ENCODE results near the gene ABCF2.

The ABCF2 gene

DNA sequence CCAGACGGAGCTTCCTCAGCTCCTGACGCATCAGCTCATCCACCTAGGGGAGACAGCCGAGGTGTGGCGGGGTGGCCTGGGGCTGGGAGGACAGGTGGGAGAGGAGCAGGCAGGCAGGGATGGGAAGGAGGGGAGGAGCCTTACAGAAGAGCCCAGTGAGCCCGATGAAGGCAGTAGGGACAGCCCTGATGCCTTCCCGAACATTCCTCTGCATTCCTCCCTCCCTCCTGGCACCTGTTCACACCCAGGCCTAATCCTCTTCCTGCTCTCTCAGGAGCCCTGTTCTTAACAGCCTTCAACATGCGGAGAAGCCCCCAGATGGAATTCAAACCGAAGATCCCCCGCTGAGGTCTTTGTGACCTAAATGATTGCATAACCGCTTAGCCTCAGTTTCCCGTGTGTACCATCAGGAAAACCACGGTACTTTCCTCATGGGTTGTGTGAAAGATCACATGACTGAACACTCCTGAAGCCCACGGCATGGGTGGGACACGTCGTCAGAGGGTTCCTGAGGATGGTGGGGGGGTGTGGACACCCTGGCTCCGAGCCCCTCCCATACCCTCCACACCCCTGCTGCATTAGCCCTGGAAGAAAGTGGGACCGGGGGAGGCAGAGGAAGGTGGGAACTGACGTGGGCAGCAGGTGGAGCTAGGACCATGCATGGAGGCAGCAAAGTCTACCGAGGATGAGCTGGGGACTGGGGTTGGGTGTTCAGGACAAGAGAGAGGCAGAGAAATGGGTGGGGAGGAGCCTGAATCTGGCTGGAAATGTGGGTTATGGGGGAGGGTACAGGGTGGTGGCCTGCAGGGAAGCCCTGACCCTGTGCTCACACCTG, 31.2 kb downstream of the ABCF2 start:
- DNase-seq (ENCODE audit: low spot score), result no peak

GRCh38 chr7:151194188-151194587, 32.8 kb downstream of the ABCF2 start:
- DNase-seq (ENCODE audit: low spot score), result no peak

GRCh38 chr7:151193203-151193978, 33.6 kb downstream of the ABCF2 start:
- no peak for DNase-seq (ENCODE audit: low spot score)

DNA sequence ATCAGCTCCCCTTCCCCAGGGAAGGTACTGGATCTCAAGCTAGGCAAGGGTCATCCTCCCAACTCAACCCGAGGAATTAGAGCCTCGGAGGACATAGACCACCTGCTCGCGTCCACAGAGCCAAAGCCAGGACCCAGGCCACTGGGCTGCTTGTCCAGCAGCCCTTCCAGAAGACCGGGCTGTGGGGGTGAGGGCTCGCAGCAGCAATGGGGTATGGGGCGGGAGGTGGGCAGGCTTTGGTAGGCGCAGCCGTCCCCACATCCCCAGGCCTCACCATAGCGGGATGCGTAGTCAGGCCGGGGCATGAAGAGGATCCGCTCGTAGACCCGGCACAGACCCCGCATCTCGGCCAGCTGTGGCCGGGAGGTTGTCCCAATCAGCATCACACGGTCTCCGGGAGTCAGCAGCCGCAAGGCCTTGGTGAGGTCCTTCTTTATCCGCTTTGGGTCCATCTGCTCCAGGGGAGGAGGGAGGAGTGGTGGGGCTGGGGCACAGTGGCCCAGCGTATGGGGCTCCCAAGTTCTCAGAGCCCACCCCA, 34.9 kb downstream of the ABCF2 start:
- no peak for DNase-seq (ENCODE audit: low spot score)

DNA sequence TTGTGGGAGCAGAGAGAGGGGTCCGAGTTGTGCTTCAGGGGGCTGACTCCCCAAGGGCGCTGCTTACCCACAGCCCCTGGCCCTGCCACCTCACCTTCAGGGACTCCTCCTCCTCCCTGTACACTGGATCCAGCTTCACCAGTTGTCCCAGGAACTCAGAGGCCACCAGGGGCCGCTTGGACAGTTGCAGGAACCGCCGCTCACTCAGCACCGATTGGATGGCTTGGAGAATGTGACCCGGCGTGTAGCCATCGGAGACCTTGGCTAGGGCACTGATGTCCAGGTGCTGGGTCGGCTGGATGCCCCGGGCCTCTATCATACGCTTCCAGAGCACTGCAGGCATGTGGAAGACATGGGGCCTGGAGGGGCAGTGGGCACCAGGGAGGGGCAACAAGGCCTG, 35.5 kb downstream of the ABCF2 start:
- no peak for DNase-seq (ENCODE audit: low spot score)

GRCh38 chr7:151189038-151189437, 38.0 kb downstream of the ABCF2 start:
- no peak for DNase-seq (ENCODE audit: low spot score)

DNA sequence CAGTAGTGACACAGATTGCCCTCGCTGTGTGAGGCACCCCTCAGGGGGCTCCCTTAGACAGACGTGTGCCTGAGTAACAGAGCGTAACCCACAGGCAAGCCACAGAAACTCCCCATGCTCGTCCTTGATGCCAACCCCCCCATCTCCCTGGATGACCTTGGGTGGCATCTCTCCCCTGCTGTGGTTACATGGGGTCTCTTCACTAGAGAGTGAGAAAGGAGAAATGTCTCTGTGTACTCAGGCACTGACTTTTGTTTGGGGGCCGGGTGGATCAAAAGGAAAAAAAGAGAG, 38.8 kb downstream of the ABCF2 start:
- no peak for DNase-seq (ENCODE audit: low spot score)

GRCh38 chr7:151187409-151188251, 39.4 kb downstream of the ABCF2 start:
- no peak for DNase-seq (ENCODE audit: low spot score)

GRCh38 chr7:151186640-151187408, 40.2 kb downstream of the ABCF2 start, which contains the start of gene ASB10:
TSS of gene ASB10 (minus strand) at chr7:151187250. CDS start at chr7:151187130, 120 bp downstream.
- no peak for DNase-seq (ENCODE audit: low spot score)

GRCh38 chr7:151185762-151186639, 41.0 kb downstream of the ABCF2 start:
- no peak for DNase-seq (ENCODE audit: low spot score)

- DNase-seq (ENCODE audit: low spot score), result no peak
These were observed 46.0 kb downstream of the ABCF2 start for GRCh38 chr7:151181011-151181431.

DNA sequence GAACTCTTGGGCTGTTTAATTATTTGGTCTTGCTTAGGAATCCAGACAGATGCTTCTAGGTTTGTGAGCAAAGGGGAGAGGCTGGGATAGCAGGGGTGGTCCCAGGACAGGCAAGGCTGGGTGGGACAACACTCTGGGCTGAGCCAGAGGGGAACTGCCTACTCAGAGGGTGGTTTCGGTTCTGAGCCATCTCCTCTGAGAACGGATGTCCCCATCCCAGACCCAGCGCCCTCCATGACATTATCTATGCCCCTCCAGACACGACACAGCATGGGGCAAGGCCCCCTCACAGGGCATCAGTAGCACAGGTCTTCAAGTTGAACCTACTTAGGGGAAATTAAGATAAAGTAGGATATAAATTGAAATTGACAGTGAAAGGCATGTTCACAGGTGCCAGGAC, 47.1 kb downstream of the ABCF2 start:
- DNase-seq (ENCODE audit: low spot score), result no peak

- no peak for DNase-seq (ENCODE audit: low spot score)
These were observed 47.6 kb downstream of the ABCF2 start for GRCh38 chr7:151179287-151179860.

GRCh38 chr7:151178831-151179230, 48.2 kb downstream of the ABCF2 start:
- DNase-seq (ENCODE audit: low spot score), result no peak

DNA sequence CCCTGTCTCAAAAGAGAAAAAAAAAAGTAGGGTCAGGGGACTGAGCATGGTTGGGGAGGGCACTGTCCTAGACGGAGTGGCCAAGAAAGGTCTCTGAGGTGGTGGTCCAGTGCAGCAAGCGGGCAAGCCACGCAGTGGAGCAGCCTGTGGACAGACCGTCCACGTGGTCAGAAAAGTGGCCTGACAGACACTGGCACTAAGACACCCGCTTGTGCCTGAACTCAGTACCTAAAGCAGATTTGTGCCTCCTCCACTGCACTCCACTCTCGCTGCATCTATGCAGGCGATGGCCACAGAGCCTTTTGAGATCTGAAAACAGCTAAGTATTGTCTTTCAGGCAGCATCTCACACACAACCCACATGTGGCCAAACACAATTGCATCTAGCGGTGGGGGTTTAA, 48.8 kb downstream of the ABCF2 start:
- peak; percentile 23 for DNase-seq (ENCODE audit: low spot score)

DNA sequence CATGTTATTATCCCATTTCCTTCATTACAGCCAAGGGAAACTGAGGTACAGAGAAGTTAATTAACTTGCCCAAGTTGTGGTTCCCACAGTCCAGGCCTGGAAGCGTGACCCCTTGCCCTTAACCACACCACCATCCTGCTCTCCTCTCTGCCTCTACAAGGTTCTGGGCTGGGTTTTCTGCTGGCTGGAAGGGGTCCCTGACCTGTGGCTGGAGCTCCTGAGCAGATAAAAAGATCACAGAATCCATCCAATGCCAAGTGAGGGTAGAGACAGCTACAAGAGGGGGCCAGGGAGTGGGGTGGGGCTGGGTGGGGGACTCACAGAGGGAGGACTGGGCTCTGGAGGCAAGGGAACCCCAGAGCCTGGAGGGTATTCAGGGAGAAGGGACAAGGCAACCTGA, 49.7 kb downstream of the ABCF2 start:
- DNase-seq (ENCODE audit: low spot score), result no peak

GRCh38 chr7:151176401-151176800, 50.6 kb downstream of the ABCF2 start:
- DNase-seq (ENCODE audit: low spot score), result no peak

GRCh38 chr7:151175793-151176311, 51.2 kb downstream of the ABCF2 start:
- no peak for DNase-seq (ENCODE audit: low spot score)

GRCh38 chr7:151175047-151175792, 51.8 kb downstream of the ABCF2 start:
- DNase-seq (ENCODE audit: low spot score), result no peak

All from pons (tissue), 1 donor.